ENCODE measurements around the gene LRP1B.
"Not testable (repeated sequence)": the region's sequence is repeated elsewhere in the genome, so short reads cannot be mapped to it uniquely, and the experiment has no call there.

The LRP1B gene

DNA sequence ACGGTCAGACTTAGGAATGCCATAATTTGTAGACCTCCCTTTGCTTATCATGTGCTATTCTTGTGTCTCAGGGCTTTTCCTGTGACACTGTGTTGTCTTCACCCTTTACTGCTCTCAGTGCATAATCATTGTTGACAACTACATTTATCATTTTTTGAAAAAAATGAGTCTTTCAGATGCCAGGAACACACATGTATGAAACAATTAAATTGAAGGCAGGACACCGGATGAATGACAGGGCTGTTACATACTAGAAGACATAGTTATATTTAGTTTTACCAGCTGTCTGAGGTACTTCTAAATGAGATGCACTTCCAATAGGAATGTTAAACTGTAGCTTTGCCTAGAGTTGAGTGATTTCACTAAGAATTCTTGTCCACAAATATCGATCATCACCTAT is 243.5 kb downstream of the LRP1B start:
- DNase-seq (ENCODE audit: low spot score), result no peak

DNA sequence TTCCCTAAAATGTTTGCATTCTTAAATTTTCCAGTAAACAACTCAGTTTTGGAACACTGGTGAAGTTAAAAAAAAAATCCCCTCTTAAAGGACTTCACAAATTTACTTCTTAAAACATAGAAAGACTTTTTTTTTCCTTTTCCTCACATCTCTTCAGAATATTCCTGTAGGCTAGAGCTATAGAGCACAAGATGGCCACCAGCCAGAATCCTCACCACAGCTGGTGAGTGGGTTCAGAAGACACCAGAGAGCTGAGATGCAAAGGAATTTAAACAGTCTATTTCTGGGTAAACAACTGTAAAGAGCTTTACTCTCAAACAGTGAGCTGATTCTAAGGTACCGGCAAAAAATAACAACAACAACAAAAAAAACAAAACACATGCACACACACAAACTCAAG is 252.8 kb downstream of the LRP1B start:
- DNase-seq (ENCODE audit: low spot score), result no peak

DNA sequence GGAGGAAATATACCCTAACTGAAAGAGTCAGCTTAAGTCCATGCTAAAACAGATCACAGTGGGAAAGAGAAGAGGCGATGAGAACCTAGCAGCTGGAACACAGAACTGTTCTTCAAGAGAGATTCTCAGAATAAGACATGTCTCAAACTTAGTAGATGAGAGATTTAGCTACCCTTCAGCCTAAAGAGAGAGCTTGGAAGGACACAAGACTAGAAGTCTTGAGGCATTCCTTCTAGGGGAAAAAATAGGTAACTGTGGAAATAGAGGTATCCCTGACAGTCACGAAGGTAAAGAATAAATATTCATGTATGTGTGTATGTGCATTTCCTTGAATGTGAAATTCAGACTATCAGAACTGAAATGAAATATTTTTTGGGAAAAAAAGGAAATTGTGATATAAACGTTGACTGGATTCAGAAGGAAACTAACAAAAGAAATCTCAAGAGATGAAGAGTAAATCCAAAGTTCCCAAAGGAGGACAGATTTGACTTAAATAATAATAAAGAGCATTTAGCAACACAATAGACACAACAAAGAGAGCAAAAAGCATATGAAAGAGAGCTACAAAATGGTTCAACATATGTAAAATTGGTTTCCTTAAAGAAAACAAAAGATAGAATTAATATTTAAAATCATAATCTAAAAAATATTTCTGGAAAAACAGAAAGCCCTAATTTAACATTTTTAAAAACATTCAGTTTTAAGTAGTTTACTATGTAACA is 258.7 kb downstream of the LRP1B start:
- DNase-seq (ENCODE audit: low spot score), result no peak

DNA sequence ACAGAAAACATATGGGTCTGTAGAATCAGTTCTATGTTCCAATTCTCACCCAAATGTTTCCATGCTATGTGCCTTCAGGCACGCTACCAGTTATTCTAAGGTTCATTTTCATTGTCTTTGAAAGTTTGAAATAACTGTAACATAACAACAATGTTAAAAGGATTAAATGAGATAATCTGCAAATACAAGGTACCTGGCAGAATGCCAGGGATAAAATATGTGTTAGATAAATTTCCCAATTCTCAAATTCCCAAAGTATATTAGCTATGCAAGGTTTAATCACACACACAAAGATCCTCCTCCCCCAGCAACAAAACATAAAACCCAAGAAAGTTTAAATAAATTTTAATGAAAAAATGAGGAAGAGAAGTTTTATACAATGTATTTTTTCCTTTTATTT is 261.2 kb downstream of the LRP1B start:
- no peak for DNase-seq (ENCODE audit: low spot score)

DNA sequence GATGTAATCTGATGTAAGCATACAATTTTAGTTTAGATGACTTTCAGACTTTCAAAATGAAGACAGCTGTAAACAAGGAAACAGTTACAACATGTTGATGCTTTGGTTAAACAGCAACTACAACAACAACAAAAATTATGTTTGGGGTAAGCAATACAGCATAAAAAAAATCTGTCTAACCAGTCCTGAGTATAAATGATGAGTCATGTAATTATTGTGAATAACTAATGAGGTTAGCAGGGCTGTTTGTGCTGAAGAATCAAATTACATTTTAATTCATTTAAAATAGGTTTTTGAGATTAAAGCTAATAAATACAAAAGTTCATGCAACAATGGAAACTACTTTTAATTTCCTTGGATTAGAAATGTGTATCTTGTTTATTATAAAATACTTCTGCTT is 266.9 kb downstream of the LRP1B start:
- no peak for DNase-seq (ENCODE audit: low spot score)

DNA sequence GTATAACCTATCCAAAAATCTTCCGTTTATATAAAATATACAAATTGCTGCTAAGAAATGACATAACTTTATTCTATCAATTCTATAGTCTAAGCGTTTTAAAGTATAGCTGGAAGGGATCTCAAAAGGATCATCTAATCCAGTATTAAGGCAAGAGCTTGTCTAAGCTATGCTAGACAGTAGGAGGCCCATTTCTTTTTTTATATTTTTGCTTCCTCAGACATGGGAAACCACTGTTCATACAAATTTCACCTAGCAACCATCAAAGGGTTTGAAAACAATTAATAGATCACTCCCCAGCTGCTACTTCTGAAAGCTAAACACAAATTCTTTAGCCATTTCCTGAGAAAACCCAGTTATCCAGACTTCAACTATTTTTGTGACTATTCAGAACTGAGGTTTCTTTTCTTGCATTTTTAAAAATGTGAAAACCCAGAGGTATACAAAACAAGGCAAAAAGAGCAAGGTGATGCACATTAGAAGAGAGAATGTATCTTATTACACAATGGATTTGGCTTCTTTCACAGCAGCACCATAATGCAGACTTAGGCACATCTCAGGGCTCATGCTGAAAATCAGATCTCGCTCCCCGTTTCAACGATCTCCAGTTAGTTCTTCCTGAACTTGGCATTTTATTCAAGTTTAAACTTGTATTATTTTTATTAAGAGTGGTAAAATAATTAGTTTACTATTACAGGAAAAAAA is 274.4 kb downstream of the LRP1B start:
- DNase-seq (ENCODE audit: low spot score), result no peak

DNA sequence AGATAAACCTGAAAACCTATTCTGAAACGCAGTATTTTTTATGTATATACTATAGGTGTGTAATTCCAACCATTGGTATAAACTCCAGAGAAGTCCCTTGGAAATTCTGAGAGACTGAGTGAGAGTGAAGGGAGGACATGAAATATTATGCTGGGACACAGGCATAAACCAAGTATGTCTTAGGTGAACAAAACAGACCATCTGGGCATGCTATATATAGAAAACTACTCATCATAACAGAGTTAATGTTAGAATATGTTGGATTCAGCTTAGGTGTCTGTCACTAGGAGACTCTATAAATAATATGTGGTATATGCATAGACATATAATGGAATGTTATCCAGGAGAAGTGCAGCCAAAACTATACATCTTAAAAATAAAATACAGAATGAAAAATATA is 282.6 kb downstream of the LRP1B start:
- DNase-seq (ENCODE audit: low spot score), result no peak

DNA sequence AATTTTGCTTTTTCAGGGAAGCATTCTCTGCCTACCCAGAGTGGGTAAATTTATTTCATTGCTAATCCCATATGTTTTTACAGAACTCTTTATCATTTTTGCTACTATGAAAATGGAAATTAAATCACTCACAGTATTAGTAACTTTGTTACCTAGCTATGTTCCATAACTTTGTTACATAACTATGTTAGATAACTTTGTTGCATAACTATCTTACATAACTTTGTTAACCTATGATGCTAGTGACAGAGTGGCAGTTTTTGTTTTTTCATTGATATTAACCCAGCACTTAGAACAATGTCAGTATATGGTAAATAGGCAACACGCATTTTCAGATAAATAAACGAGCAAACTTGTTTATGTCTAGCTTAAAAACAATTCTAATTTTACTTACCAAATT is 286.6 kb downstream of the LRP1B start:
- no peak for DNase-seq (ENCODE audit: low spot score)

DNA sequence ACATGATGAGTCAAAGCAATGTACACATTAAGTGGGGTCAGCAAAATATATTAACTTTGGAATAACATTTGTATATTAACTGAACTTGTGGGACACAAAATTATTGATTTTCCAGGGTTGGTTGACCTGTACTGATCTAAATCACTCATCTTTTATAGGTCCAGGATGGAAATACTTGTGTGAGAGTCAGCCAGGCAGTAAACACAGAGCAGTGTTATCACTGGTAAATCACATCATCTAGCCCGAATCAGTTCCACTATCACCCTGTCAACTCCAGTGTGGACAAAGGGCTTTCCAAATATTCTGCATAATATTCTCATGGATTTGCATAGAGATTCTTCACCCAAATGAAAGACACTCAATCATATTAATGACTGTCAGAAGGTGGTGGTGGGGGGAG is 295.7 kb downstream of the LRP1B start:
- no peak for DNase-seq (ENCODE audit: low spot score)

DNA sequence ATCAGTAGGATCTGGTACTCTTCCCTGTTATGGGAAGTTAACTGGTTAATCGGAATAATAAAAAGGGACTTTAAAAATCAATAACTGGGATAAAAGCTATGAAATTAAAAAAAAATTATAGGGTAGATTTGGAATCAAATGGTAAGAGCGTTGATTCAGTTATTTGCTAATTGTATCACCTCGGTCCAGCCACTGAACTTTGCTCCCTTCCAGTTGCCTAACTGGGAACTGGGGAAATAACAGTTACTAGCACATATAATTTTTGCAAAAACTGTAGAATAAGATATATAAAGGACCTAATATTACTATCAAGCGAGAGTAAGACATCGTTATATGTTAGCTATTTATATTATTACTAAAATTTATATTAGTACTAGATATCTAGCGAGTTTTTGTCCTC is 302.1 kb downstream of the LRP1B start:
- DNase-seq (ENCODE audit: low spot score), result no peak

DNA sequence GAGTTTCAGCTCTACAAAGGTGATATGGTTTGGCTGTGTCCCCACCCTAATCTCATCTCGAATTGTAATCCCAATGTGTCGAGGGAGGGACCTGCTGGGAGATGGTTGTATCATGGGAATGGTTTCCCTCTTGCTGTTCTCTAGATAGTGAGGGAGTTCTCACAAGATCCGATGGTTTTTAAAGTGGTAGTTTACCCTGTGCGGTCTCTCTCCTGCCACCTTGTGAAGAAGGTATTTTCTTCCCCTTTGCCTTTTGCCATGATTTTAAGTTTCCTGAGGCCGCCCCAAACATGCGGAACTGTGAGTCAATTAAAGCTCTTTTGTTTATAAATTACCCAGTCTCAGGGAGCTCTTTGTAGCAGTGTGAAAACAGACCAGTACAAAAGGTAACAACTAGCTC is 306.0 kb downstream of the LRP1B start:
- DNase-seq (ENCODE audit: low spot score), result no peak

DNA sequence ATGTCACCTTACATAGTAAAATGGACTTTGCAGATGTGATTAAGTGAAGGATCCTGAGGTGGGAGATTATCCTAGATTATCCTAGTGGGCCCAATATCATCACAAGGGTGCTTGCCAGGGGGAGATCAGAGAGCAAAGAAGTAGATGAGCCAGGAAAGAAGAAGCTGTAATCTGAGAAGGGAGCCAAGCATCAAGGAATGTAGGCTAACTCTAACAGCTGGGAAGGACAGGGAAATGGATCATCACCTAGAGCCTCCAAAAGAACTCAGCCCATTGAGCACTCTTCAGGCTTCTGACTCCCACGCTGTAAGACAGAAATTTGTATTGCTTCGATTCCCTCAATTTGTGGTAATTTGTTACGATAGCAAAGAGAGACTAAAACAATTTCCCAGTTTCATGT is 309.9 kb downstream of the LRP1B start:
- no peak for DNase-seq (ENCODE audit: low spot score)

DNA sequence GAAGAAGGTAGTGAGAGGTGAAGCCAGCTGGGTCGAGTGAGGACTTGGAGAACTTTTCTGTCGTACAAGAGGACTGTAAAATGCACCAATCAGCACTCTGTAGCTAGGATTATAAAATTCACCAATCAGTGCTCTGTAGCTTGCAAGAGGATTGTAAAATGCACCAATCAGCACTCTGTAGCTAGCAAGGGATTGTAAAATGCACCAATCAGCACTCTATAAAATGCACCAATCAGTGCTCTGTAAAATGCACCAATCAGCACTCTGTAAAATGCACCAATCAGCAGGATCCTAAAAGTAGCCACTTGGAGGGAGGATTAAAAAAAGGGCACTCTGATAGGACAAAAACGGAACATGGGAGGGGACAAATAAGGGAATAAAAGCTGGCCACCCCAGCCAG is 315.5 kb downstream of the LRP1B start:
- DNase-seq (ENCODE audit: low spot score), result not testable (repeated sequence)

DNA sequence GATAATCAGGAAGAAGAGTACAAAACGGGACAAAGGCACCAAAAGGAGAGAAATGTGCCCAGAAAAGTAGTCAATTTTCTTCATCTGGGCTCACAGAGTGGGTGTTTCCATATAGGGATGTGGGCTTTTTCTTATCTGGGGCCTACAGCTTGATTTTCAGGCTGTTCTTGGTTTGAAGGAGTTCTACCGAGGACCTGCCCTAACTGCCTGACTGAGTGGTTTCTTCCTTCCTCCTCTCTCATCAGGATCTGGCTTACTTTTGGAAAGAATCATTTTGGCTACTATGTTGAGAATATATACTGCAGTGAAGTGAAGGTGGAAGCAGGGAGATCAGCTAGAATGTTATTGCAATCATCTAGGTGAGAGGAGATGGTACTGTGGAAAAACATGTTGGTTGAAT is 316.7 kb downstream of the LRP1B start:
- DNase-seq (ENCODE audit: low spot score), result no peak

DNA sequence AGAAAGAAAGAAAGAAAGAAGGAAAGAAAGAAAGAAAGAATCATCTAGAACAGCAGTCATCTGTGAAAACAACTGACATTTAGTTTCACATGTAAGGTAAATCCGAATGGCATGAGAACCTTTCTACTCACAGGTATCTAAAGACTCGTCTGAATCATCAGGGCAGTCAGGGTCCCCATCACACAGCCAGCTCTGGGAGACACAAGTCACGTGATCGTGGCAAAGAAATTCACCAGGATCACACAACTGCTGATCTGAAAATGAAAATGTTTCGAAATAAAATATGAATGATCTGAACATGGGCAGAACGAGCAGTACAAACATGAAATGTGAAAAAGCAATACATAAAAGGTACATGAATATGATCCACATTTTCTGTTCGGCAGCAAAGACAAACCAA is 320.7 kb downstream of the LRP1B start:
- DNase-seq (ENCODE audit: low spot score), result no peak

DNA sequence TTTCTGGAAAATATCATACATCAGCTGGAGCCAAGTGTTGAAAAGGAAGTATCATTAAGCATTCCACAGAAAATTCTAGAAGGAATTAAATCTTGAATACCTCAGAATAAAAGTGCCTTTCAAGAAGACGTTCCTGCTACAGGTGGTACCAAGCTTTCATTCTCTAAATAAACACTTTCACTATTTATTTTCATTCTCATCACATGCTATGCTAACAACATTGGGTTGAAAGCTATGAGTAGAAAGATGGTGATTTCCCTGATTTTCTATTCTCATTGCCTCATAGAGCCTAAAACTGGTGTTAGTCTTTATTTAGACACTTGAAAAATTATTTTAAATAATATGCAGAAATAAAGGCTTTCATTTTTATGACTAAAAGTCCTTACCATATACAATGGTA is 324.7 kb downstream of the LRP1B start:
- DNase-seq (ENCODE audit: low spot score), result no peak

DNA sequence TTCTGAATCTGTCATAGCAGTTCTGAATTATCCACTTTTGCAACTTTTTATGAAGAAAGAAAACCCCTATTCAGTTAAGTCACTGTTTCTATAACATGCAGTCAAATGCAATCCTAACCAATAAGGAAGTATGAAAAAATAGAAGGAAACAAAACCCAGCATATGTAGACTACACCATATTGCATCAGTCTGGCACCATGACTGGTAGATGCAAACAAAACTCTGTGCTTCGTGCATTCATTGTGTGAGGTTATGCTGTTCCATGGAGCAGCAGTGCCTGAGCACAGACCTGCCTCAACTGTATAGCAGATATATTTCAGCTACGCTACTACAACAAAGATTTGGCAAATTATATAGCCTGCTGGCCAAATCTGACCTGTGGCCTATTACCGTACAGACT is 325.5 kb downstream of the LRP1B start:
- DNase-seq (ENCODE audit: low spot score), result no peak

DNA sequence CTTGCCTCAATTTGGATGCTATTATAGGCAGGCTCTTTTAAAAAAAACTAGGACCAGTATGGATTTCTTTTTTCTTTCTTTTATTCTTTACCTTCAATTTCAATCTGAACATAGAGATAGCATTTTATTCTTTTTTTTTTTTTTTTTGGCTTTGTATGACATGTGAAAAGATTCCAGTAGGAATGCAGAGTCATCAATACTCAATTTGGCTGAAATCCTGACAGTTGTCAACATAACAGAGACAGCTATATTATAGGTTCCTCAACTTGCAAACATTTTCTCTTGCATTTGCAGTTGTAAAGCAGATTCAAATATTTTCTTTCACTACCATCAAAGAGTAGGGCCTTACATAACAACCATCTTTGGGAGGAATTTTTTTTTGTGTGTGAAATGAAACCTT is 334.4 kb downstream of the LRP1B start:
- no peak for DNase-seq (ENCODE audit: low spot score)

DNA sequence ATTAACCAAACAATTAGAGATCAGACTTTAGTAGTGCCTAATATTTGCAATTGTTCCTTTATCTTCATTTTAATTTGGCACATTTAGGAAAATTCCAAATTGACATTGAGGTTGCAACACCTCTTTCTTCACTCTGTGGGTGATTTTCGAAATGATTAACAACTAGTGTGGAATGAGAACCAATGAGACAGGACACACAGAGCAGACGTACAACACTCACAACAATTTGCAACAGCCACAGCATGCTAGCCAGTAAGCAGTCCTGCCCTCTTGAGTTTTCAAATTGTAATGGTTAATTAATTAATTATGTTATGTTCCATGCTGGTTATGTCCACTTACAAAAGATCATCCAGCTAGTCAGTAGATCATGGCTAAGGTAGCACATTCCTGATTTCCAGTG is 339.3 kb downstream of the LRP1B start:
- DNase-seq (ENCODE audit: low spot score), result no peak

DNA sequence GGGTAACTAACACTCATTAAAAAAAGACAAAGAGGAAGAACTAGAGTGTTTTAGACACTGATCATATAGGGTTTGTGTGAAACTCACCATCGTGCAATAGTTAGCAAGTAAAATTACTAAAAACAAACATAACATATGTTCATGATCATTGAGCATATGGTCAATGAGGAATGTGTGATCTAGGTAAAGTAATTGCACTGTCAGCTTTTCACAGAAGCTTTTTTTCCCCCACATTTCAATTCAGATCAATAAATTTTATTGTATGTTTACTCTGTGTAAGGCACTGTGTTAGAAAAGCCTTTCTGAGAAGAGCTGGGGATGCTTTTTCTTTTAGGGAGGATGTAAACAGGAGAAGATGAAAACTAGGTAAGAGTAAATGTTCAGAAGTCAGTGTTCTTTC is 348.2 kb downstream of the LRP1B start:
- DNase-seq (ENCODE audit: low spot score), result no peak

DNA sequence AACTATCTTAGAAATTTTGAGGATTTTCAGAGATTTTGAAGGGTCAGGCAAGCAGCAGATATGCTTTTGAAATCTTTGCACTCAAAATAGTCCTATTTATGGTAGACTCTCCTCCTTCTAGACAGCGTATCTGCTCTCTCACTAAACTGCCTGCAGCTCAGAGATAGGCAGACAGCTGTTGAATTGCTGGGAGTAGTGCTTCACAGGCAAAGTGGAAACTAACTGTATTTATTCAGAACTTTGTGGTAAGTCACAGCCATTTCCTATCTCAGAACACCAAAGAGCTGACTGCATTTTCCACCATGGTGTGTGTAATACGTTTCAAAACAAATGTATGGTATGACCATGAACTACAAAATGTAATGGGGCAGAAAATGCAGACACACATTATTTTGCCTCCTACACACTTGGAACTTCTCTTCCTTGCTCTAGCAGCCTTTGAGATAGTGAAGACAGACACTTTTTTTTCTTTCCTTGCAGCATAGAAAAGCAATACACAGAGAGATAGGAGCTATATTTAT is 352.4 kb downstream of the LRP1B start:
- DNase-seq (ENCODE audit: low spot score), result no peak

DNA sequence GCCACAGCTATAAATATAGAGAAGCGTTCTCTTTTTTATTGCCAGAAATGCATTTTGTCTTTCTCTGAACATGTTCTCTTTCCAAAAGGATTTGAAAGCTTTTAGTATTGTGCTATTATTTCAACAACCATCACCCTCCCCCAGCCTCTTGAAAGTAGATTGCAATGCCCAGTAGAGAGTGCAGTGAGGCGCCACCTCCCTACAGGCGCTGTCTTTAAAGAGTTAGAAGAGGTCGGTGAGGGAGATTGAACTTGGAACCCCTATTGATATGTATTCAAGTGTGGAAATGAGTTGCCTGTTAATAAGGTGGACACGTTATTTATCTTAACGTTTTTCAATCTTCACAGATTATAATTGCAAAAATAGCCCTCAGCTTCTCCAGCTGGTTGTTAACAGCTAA is 360.3 kb downstream of the LRP1B start:
- DNase-seq (ENCODE audit: low spot score), result no peak

DNA sequence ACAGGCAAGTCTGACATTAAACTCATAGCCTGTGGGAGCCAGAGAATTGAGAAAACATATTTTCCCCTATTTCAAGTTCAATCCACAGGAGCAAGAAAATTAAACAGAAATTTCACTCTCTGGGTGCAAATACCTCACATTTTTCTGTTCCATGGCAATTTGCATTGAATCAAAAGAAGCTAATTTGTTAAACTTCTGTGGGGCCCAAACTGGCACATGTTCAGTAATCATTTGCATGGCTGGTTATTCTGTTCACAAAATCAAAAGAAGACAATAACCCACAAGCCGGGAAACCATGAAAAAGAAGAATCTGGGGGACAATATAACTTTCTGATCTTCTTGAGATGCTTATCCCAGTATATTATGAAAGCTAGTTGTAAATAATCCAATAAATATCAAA is 363.1 kb downstream of the LRP1B start:
- DNase-seq (ENCODE audit: low spot score), result no peak

DNA sequence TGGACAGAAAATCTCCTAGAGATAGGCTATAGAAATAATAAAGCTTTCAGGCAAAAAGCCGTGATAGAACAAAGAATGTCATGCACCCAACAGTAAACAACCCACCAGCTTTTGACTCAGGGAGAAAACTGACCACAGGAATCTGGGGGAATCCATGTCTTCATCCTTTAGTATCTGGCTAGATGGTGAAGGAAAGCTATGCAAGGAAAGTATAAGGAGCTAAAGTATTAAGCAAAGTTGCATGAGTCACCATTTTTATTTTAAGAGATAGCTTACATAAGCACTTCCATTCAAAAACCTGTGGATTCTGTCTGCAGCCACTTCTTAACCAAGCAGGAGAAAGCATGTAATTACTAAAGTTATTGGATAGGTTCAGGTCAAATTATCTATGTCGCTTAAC is 363.8 kb downstream of the LRP1B start:
- DNase-seq (ENCODE audit: low spot score), result no peak

Measured in HuH-7.5 (cell line).